Activated T-helper 1 cell treated with anti-CD3 and anti-CD28 coated beads, Interleukin-12 subunit alpha, Interleukin-12 subunit beta, Interleukin-2, Interleukin-4 antibody, amounts not matched to agents 30 ng/mL and 10 ng/mL and 1 ng/mL, durations not matched to agents 14 hours and 24 hours and 36 hours (primary cell): ENCODE results near the gene PARD6A. TPM values are rescaled to one million over a fixed set of nuclear protein-coding genes. Genes with fewer than 3 reads are reported as not detected.

Source experiments
- DNase-seq: peaks from one replicate; pipeline ENCODE4 v3.0.0; 2021; ENCODE audit warnings: low spot score
- H3K27ac Mint-ChIP-seq: one replicate; pipeline ENCODE4 v1.8.0; 2021; ENCODE audit warnings: mild to moderate bottlenecking, mixed read lengths
- H3K27me3 Mint-ChIP-seq: one replicate; pipeline ENCODE4 v1.8.0; 2022; ENCODE audit warnings: mild to moderate bottlenecking, moderate library complexity, mixed read lengths; ENCODE audit not compliant: insufficient read depth
- H3K36me3 Mint-ChIP-seq: one replicate; pipeline ENCODE4 v1.8.0; 2021; ENCODE audit warnings: low read depth, mixed read lengths
- H3K4me1 Mint-ChIP-seq: one replicate; pipeline ENCODE4 v1.8.0; 2021; ENCODE audit warnings: low read depth, mixed read lengths
- H3K4me3 Mint-ChIP-seq: one replicate; pipeline ENCODE4 v1.8.0; 2021; ENCODE audit warnings: mild to moderate bottlenecking, moderate library complexity, mixed read lengths
- H3K9me3 Mint-ChIP-seq: one replicate; pipeline ENCODE4 v1.8.0; 2021; ENCODE audit warnings: mixed read lengths
- intact Hi-C: fragments of 100-400 bp; cut with micrococcal nuclease; formaldehyde crosslinking; loops from one replicate; pipeline ENCODE4 v1.15.1; 2024
- total RNA-seq: library from RNA; stranded (reverse); gene quantifications from 2 replicates; pipeline ENCODE4 v1.2.3, GENCODE V29; 2022

PARD6A gene
- total RNA-seq = 13.4 and 16.1 TPM in 2 replicates

- Mint-ChIP-seq H3K4me1 (peaks cover 20% of the 10 kb centered on the region), H3K27ac (peak within 1 kb of the TSS; percentile 97), H3K4me3 (peak within 1 kb of the TSS; percentile 92), H3K9me3 (no peaks in the 10 kb centered on the region), H3K36me3 (peaks cover 2% of the 10 kb centered on the region), H3K27me3 (no peaks in the 10 kb centered on the region)
- DNase-seq = peak; percentile 96
- intact Hi-C loops = loop anchor here (1.0 to 5.0 kb wide), 12 partner anchors 8 to 433 kb away; partner anchors contain the start of genes ATP6V0D1, CARMIL2, CTCF and GFOD2
Measured at GRCh38 chr16:67660564-67661028, at the start of gene PARD6A. Gene PARD6A (plus strand): TSS chr16:67660960. CDS start chr16:67661039, 79 bp downstream.

- H3K4me3 Mint-ChIP-seq = no peak overlapping the region
- H3K27ac Mint-ChIP-seq = no peak overlapping the region
- DNase-seq = no peak
- peaks cover 42% of the 10 kb centered on the region for H3K36me3 Mint-ChIP-seq
- H3K9me3 Mint-ChIP-seq = no peaks in the 10 kb centered on the region
- intact Hi-C loops = no loop called here
- H3K27me3 Mint-ChIP-seq = no peaks in the 10 kb centered on the region
- H3K4me1 Mint-ChIP-seq = no peaks in the 10 kb centered on the region
Measured at GRCh38 chr16:67613808-67614207, 47.0 kb upstream of the PARD6A start.

- intact Hi-C loops = no loop called here
- Mint-ChIP-seq H3K4me3 (no peak overlapping the region), H3K4me1 (no peaks in the 10 kb centered on the region), H3K27me3 (no peaks in the 10 kb centered on the region), H3K9me3 (no peaks in the 10 kb centered on the region), H3K36me3 (peaks cover 40% of the 10 kb centered on the region), H3K27ac (no peak overlapping the region)
- DNase-seq = no peak
Measured at GRCh38 chr16:67628216-67628615, 32.5 kb upstream of the PARD6A start.

- Mint-ChIP-seq H3K4me3 (no peak overlapping the region), H3K27ac (no peak overlapping the region), H3K4me1 (no peaks in the 10 kb centered on the region), H3K9me3 (no peaks in the 10 kb centered on the region), H3K27me3 (no peaks in the 10 kb centered on the region), H3K36me3 (peaks cover 40% of the 10 kb centered on the region)
- DNase-seq = no peak
- intact Hi-C loops = no loop called here
Measured at GRCh38 chr16:67632415-67633172, 28.2 kb upstream of the PARD6A start.

- Mint-ChIP-seq H3K4me3 (no peak overlapping the region), H3K27me3 (no peaks in the 10 kb centered on the region), H3K27ac (no peak overlapping the region), H3K4me1 (no peaks in the 10 kb centered on the region), H3K36me3 (peaks cover 37% of the 10 kb centered on the region), H3K9me3 (no peaks in the 10 kb centered on the region)
- intact Hi-C loops = no loop called here
- no peak for DNase-seq
Measured at GRCh38 chr16:67636713-67637112, 24.0 kb upstream of the PARD6A start.

- no peak overlapping the region for H3K27ac Mint-ChIP-seq
Measured at GRCh38 chr16:67637625-67638024, 23.1 kb upstream of the PARD6A start.

GRCh38 chr16:67641779-67642708 is 18.7 kb upstream of the PARD6A start:
- Mint-ChIP-seq H3K9me3 (no peaks in the 10 kb centered on the region), H3K27me3 (no peaks in the 10 kb centered on the region), H3K27ac (no peak overlapping the region), H3K36me3 (peaks cover 18% of the 10 kb centered on the region), H3K4me3 (no peak overlapping the region), H3K4me1 (no peaks in the 10 kb centered on the region)
- intact Hi-C loops = no loop called here
- DNase-seq = no peak

More at GRCh38 chr16:67637625-67638024, 23.1 kb upstream of the PARD6A start:
- intact Hi-C loops = no loop called here
- Mint-ChIP-seq H3K4me1 (no peaks in the 10 kb centered on the region), H3K4me3 (no peak overlapping the region), H3K27me3 (no peaks in the 10 kb centered on the region), H3K9me3 (no peaks in the 10 kb centered on the region), H3K36me3 (peaks cover 31% of the 10 kb centered on the region)
- no peak for DNase-seq

- peak overlapping the region; percentile 63 for H3K27ac Mint-ChIP-seq
- H3K4me3 Mint-ChIP-seq = peak overlapping the region; percentile 78
- no peaks in the 10 kb centered on the region for H3K9me3 Mint-ChIP-seq
- no peak for DNase-seq
- H3K4me1 Mint-ChIP-seq = no peaks in the 10 kb centered on the region
- H3K36me3 Mint-ChIP-seq = peaks cover 8% of the 10 kb centered on the region
- no peaks in the 10 kb centered on the region for H3K27me3 Mint-ChIP-seq
- intact Hi-C loops = loop anchor here (1.0 kb wide), 2 partner anchors 82 to 97 kb away; partner anchors contain the start of gene CTCF
Measured at GRCh38 chr16:67644038-67644437, 16.7 kb upstream of the PARD6A start.

- Mint-ChIP-seq H3K4me1 (no peaks in the 10 kb centered on the region), H3K27ac (peak overlapping the region; percentile 94), H3K27me3 (no peaks in the 10 kb centered on the region), H3K36me3 (peaks cover 12% of the 10 kb centered on the region), H3K9me3 (no peaks in the 10 kb centered on the region), H3K4me3 (peak overlapping the region; percentile 89)
- no peak for DNase-seq
- intact Hi-C loops = loop anchor here (1.0 kb wide), 3 partner anchors 15 to 164 kb away; partner anchors contain the start of genes ACD, ATP6V0D1 and PARD6A
Measured at GRCh38 chr16:67645397-67646121, 15.2 kb upstream of the PARD6A start.

- Mint-ChIP-seq H3K4me3 (no peak overlapping the region), H3K27ac (no peak overlapping the region), H3K36me3 (peaks cover 24% of the 10 kb centered on the region), H3K9me3 (no peaks in the 10 kb centered on the region), H3K4me1 (peaks cover 4% of the 10 kb centered on the region), H3K27me3 (no peaks in the 10 kb centered on the region)
- no peak for DNase-seq
- intact Hi-C loops = no loop called here
Measured at GRCh38 chr16:67647111-67647651, 13.6 kb upstream of the PARD6A start.

- Mint-ChIP-seq H3K4me3 (no peak overlapping the region), H3K27ac (no peak overlapping the region), H3K4me1 (peaks cover 4% of the 10 kb centered on the region), H3K36me3 (peaks cover 26% of the 10 kb centered on the region), H3K9me3 (no peaks in the 10 kb centered on the region), H3K27me3 (no peaks in the 10 kb centered on the region)
- intact Hi-C loops = no loop called here
- DNase-seq = no peak
Measured at GRCh38 chr16:67647681-67648080, 13.1 kb upstream of the PARD6A start.

GRCh38 chr16:67648088-67648763 is 12.5 kb upstream of the PARD6A start:
- intact Hi-C loops = no loop called here
- Mint-ChIP-seq H3K4me3 (peak overlapping the region; percentile 56), H3K9me3 (no peaks in the 10 kb centered on the region), H3K4me1 (peaks cover 4% of the 10 kb centered on the region), H3K27me3 (no peaks in the 10 kb centered on the region), H3K27ac (no peak overlapping the region), H3K36me3 (peaks cover 26% of the 10 kb centered on the region)
- DNase-seq = no peak
